Fibroblast of mammary gland (primary cell): ENCODE results near the gene LURAP1L.
A peak's percentile ranks its signal among the peaks of the same experiment; 100 is the strongest.
"Not testable (repeated sequence)": the region's sequence is repeated elsewhere in the genome, so short reads cannot be mapped to it uniquely, and the experiment has no call there.

ENCODE experiments used
- DNase-seq: peaks from one replicate; pipeline ENCODE4 v3.0.0-alpha.2; 2010; ENCODE audit warnings: low read depth
- H3K4me3 ChIP-seq: 2 replicates; pipeline ENCODE4 v1.5.1; 2011; ENCODE audit warnings: low read depth, mild to moderate bottlenecking, low read length, moderate library complexity; ENCODE audit not compliant: control insufficient read depth
- CTCF ChIP-seq: conservative IDR thresholded peaks from 2 replicates; pipeline ENCODE4 v1.5.1; 2011; ENCODE audit warnings: low read depth, low read length, inconsistent platforms; ENCODE audit not compliant: control insufficient read depth, insufficient read depth

Gene LURAP1L

DNA sequence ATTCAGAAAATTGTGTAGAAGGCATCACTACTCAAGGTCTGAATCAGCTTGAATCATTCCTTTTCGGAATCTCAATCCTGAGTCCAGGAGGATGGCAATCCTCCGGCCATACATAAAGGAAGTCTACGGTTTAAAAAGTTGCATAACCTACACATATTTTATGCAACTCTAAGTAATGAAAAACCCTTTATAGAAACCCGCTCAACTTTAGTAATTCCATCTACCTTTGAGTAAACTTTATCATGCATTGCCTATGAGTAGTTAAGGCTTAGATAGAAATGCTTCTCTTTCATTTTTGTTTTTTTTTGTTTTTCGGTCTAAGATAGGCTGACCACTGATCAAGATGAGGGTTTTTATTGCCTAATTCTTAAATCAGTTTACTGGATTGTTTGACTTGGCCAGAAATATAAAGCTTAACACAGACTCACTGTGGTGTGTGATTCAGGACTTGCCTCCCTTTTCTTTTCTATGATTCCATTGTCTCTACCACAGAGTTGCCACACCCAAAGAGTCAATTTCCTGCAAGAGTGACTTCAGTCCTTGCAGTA, 85.0 kb downstream of the LURAP1L start:
- peak; percentile 94 for DNase-seq
- peak overlapping the region; percentile 20 for H3K4me3 ChIP-seq
- no peak for TF ChIP-seq CTCF

- no peak overlapping the region for H3K4me3 ChIP-seq
- no peak for DNase-seq
These were observed 86.2 kb downstream of the LURAP1L start for GRCh38 chr9:12860998-12861397.

DNA sequence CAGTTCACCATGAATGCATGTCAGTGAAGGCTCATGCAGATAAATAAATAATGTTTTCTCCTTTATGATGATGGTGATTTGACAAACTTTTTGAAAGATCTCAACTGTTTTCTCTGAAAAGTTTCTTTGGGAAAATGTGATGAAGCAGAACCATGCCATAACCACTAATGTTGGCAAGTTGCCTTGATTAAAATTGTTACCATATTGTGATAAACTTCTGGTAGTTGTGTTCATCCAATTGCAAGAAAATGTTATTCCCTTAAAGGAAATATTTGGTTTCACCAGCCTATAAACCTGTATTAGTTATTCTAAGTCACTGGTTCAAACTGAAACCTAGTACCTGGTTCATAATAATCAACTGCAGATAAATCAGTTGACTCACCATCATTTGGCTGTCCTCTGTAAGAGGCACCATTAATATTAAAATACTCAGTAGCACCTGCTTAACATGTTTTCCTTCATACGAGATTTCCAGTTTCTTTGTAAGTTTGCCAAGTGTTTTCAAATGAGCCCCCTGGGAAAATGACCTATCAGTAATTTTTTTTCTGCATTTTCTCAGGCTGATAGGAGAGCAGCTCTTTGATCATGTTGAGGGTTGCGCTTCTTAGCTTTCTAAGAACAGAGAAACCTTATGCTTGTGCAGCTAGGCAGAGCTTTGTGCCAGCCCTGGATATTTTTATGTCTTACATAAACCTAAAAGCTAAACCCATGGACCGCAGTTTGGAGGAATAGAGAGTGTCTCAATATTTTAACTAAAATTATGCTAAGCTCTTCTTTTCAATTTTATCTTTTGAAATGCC, 88.0 kb downstream of the LURAP1L start:
- H3K4me3 ChIP-seq: no peak overlapping the region

More at GRCh38 chr9:12860998-12861397, 86.2 kb downstream of the LURAP1L start:
- no peak for TF ChIP-seq CTCF

DNA sequence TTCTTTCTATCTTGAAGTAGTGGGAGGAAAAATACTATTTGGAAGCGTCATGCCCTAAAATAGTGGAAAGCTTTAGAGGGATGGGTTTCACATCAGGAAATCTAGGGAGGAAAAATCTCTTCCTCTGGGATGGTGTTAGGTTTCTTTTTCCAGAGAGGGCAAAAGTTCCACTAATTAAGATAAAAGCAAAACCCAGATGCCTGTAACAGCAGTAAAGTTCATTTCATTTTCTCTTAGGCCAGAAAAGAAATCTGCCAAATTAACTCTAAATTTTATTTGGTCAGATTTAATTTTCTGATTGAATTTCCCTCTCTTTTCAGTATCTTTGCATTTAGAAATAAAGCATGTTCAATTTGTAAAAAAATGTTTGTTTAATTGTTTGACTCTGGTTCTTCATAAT, 88.8 kb downstream of the LURAP1L start:
- no peak for TF ChIP-seq CTCF
- H3K4me3 ChIP-seq: no peak overlapping the region
- DNase-seq: no peak

More for the DNA sequence above, 88.0 kb downstream of the LURAP1L start:
- peak; percentile 75 for DNase-seq
- no peak for TF ChIP-seq CTCF

- DNase-seq, H3K4me3 ChIP-seq: not testable (repeated sequence)
These were observed 90.6 kb downstream of the LURAP1L start for GRCh38 chr9:12865380-12865779.
